A549 (cell line): ENCODE data around the gene ZBTB20. TPM values are rescaled to one million over a fixed set of nuclear protein-coding genes. Genes with fewer than 3 reads are reported as not detected.
"Not testable (repeated sequence)": the region's sequence is repeated elsewhere in the genome, so short reads cannot be mapped to it uniquely, and the experiment has no call there.

Experiments
- ATAC-seq, 2 experiments: fragments of 200-7000 bp in 1 of 2; fragments of >200 bp in 1 of 2; cut with Nextera tagmentation in 1 of 2; cut with Tn5 transposase in 1 of 2; 3 replicates each; pipeline versions ENCODE4 v1.8.0 to v1.9.1; 2018 to 2020; ENCODE audit warnings: mild to moderate bottlenecking in 1 of 2, moderate library complexity in 1 of 2
- CTCF ChIA-PET: fragments of 300-600 bp; sonication (Branson Sonifier 250); formaldehyde crosslinking; extraction: SDS; loops from one replicate; lab custom pipeline; 2021; ENCODE audit warnings: antibody characterized with exemption, inconsistent platforms; lab: Yijun Ruan, JAX
- POLR2A ChIA-PET: fragments of 350-600 bp; formaldehyde crosslinking; extraction: SDS; loops from one replicate; lab custom pipeline; 2021; ENCODE audit warnings: antibody characterized with exemption, inconsistent platforms; lab: Yijun Ruan, JAX
- DNase-seq, 2 experiments: peaks; one replicate each; pipeline versions ENCODE4 v3.0.0 to v3.0.0-alpha.2; 2011 to 2016; ENCODE audit warnings: low read depth in 1 of 2, low spot score in 1 of 2
- FAIRE-seq: peaks from 2 replicates; lab custom pipeline; 2011; peaks lifted over from hg19 to GRCh38; lab: Jason Lieb, UNC
- H3K27ac ChIP-seq, 2 experiments: fragments of >200 bp; sonication (Bioruptor Twin); formaldehyde crosslinking; 3 replicates each; pipeline ENCODE4 v1.5.1; 2016 to 2017
- H3K4me1 ChIP-seq: fragments of >200 bp; sonication (Bioruptor Twin); formaldehyde crosslinking; 3 replicates; pipeline ENCODE4 v1.6.1; 2016
- H3K4me2 ChIP-seq: fragments of >200 bp; sonication (Bioruptor Twin); formaldehyde crosslinking; 3 replicates; pipeline ENCODE4 v1.6.1; 2016
- H3K4me3 ChIP-seq: fragments of >200 bp; sonication (Bioruptor Twin); formaldehyde crosslinking; 3 replicates; pipeline ENCODE4 v1.5.1; 2016
- H3K9me3 ChIP-seq: fragments of >200 bp; sonication (Bioruptor Twin); formaldehyde crosslinking; 3 replicates; pipeline ENCODE4 v1.6.1; 2016
- BCL3 ChIP-seq: fragments of >200 bp; sonication (Bioruptor Twin); formaldehyde crosslinking; IDR thresholded peaks from 3 replicates; pipeline ENCODE4 v1.6.1; 2016
- BHLHE40 ChIP-seq: IDR thresholded peaks from 2 replicates; pipeline ENCODE4 v1.6.1; 2012; ENCODE audit warnings: low read depth, low read length, inconsistent platforms
- CBX2 ChIP-seq: fragments of 200-600 bp; sonication (generic); IDR thresholded peaks from 2 replicates; pipeline ENCODE4 v1.6.1; 2016; ENCODE audit warnings: low read depth, mild to moderate bottlenecking, borderline replicate concordance
- CBX8 ChIP-seq: fragments of 200-600 bp; sonication (generic); IDR thresholded peaks from 2 replicates; pipeline ENCODE4 v1.6.1; 2016
- CEBPB ChIP-seq, 2 experiments: fragments of >200 bp in 1 of 2; sonication (Bioruptor Twin) in 1 of 2; formaldehyde crosslinking in 1 of 2; IDR thresholded peaks; 2 replicates each; pipeline ENCODE4 v1.6.1; 2012 to 2016
- EHMT2 ChIP-seq: fragments of 200-600 bp; sonication (generic); IDR thresholded peaks from 2 replicates; pipeline ENCODE4 v1.6.1; 2016; ENCODE audit warnings: antibody characterized with exemption, low read depth, mild to moderate bottlenecking, moderate library complexity
- ESRRA ChIP-seq: fragments of 150-350 bp; IDR thresholded peaks from 2 replicates; pipeline ENCODE4 v1.6.1; 2014; ENCODE audit warnings: mild to moderate bottlenecking, low read length, borderline replicate concordance
- FOSL2 ChIP-seq, 2 experiments: fragments of 450-650 bp in 1 of 2; fragments of >200 bp in 1 of 2; sonication (Bioruptor Twin) in 1 of 2; formaldehyde crosslinking; IDR thresholded peaks; 2 replicates each; pipeline versions ENCODE4 v1.5.0 to v1.6.1; 2016 to 2020; ENCODE audit warnings: mild to moderate bottlenecking in 1 of 2, moderate library complexity in 1 of 2
- HDAC2 ChIP-seq: fragments of 200-600 bp; sonication (generic); IDR thresholded peaks from 2 replicates; pipeline ENCODE4 v1.6.1; 2016
- HEYL ChIP-seq: fragments of 250-450 bp; sonication (Bioruptor Pico); IDR thresholded peaks from 2 replicates; pipeline ENCODE4 v1.8.0; 2021; ENCODE audit warnings: mild to moderate bottlenecking, moderate library complexity
- JUNB ChIP-seq: fragments of >200 bp; sonication (Bioruptor Twin); formaldehyde crosslinking; IDR thresholded peaks from 2 replicates; pipeline ENCODE4 v1.6.1; 2016
- MAFK ChIP-seq: fragments of 450-650 bp; IDR thresholded peaks from 2 replicates; pipeline ENCODE4 v1.6.1; 2014; ENCODE audit not compliant: partially characterized antibody
- MAX ChIP-seq: IDR thresholded peaks from 2 replicates; pipeline ENCODE4 v1.6.1; 2012
- RAD21 ChIP-seq, 2 experiments: fragments of >200 bp in 1 of 2; sonication (Bioruptor Twin) in 1 of 2; formaldehyde crosslinking in 1 of 2; IDR thresholded peaks in 1 of 2; conservative IDR thresholded peaks in 1 of 2; 2 replicates in 1 of 2; 3 replicates in 1 of 2; pipeline ENCODE4 v1.6.1; 2012 to 2018; ENCODE audit warnings: inconsistent platforms in 1 of 2
- RARB ChIP-seq: fragments of 250-450 bp; sonication (Bioruptor Pico); IDR thresholded peaks from 2 replicates; pipeline ENCODE4 v1.8.0; 2021; ENCODE audit warnings: mild to moderate bottlenecking, moderate library complexity
- RCOR1 ChIP-seq: fragments of 150-350 bp; IDR thresholded peaks from 2 replicates; pipeline ENCODE4 v1.6.1; 2014; ENCODE audit warnings: antibody characterized with exemption, low read length, low read depth
- TP53 ChIP-seq: fragments of 250-450 bp; sonication (Bioruptor Pico); IDR thresholded peaks from 2 replicates; pipeline ENCODE4 v1.5.0; 2021; ENCODE audit warnings: mild to moderate bottlenecking, moderate library complexity
- ZFP36 ChIP-seq: fragments of 450-650 bp; IDR thresholded peaks from 2 replicates; pipeline ENCODE4 v1.6.1; 2014; ENCODE audit warnings: borderline replicate concordance; ENCODE audit not compliant: partially characterized antibody
- WGBS: methylation state at CpG from one replicate; pipeline ENCODE4 v1.1.6; 2017; ENCODE audit errors: missing lambda C conversion rate; 5-methylcytosine and 5-hydroxymethylcytosine counted together
- polyA plus RNA-seq, 4 experiments: library from polyadenylated mRNA; depleted of rRNA in 3 of 4; stranded (reverse); fragments of >200 nt; fragmentation: RNase III in 1 of 4; extraction: RNeasy Plus Mini Kit Qiagen cat#74134 plus additional on column Dnase treatment in 1 of 4; gene quantifications; 2 replicates in 3 of 4; 3 replicates in 1 of 4; pipeline ENCODE4 v1.2.3, GENCODE V29; 2011 to 2017

Gene ZBTB20
- polyA plus RNA-seq, 2 of the 4 experiments (the other 2 are of a cell fraction): 0.85 to 5.0 TPM

- CTCF ChIA-PET: interaction anchor here (1.2 kb wide), 1 partner anchor 11 kb away, joined by 4 read pairs; no protein-coding TSS in a partner anchor
Observed at GRCh38 chr3:114816052-114816451, 331.0 kb downstream of the ZBTB20 start.

GRCh38 chr3:114812541-114813238 lies 334.4 kb downstream of the ZBTB20 start:
- ATAC-seq, CTCF ChIA-PET, H3K4me3 ChIP-seq, H3K4me1 ChIP-seq, POLR2A ChIA-PET, FAIRE-seq, H3K9me3 ChIP-seq, DNase-seq, H3K27ac ChIP-seq, H3K4me2 ChIP-seq: not testable (repeated sequence)
- WGBS: 94% methylated on average over 38 of the region's 49 CpGs

More at GRCh38 chr3:114816052-114816451, 331.0 kb downstream of the ZBTB20 start:
- TF ChIP-seq BCL3 (no peak), HDAC2 (no peak)
- no peak overlapping the region for H3K27ac ChIP-seq
- no peak for FAIRE-seq
- H3K4me1 ChIP-seq: no peaks in the 10 kb centered on the region
- DNase-seq: no peak
- H3K9me3 ChIP-seq: no peaks in the 10 kb centered on the region
- POLR2A ChIA-PET: no interaction called here
- WGBS: 31% methylated on average over 2 of the region's 2 CpGs
- H3K4me3 ChIP-seq: no peak overlapping the region
- no peak overlapping the region for H3K4me2 ChIP-seq
- no peak for ATAC-seq

- 0 out of 3 replicates have a peak, but pooled peaks cover 3% of the 10 kb centered on the region for H3K9me3 ChIP-seq
- H3K4me1 ChIP-seq: no peaks in the 10 kb centered on the region
- ATAC-seq (peak in 1 of 2 experiments; percentile 47; a peak in 2 of 6 replicates), DNase-seq (peak in 1 of 2 experiments; percentile 11), FAIRE-seq (no peak)
- ChIA-PET CTCF (no interaction called here), POLR2A (no interaction called here)
- H3K4me3 ChIP-seq: no peak overlapping the region
- no peak overlapping the region for H3K27ac ChIP-seq
- WGBS: 42% methylated on average over 5 of the region's 5 CpGs
- TF ChIP-seq FOSL2 (IDR thresholded peaks at IDR 0.05): no peak
- TF ChIP-seq FOSL2 (CRISPR knock-in tag; IDR thresholded peaks at IDR 0.05): peak; percentile 21; the same call in 1 of the 2 replicates
- no peak for TF ChIP-seq EHMT2
- peak overlapping the region; percentile 19; the same call in 1 of the 3 replicates for H3K4me2 ChIP-seq
Observed at GRCh38 chr3:114809668-114810413, 337.2 kb downstream of the ZBTB20 start.

GRCh38 chr3:114804099-114804498 lies 343.0 kb downstream of the ZBTB20 start:
- DNase-seq (no peak), ATAC-seq (no peak), FAIRE-seq (no peak)
- no peak overlapping the region for H3K4me2 ChIP-seq
- WGBS: 55% methylated on average over 1 of the region's 1 CpG
- H3K4me1 ChIP-seq: no peaks in the 10 kb centered on the region
- no peak overlapping the region for H3K27ac ChIP-seq
- H3K9me3 ChIP-seq: 0 out of 3 replicates have a peak, but pooled peaks cover 3% of the 10 kb centered on the region
- ChIA-PET CTCF (no interaction called here), POLR2A (no interaction called here)
- TF ChIP-seq RCOR1 (no peak), RAD21 (conservative IDR thresholded peaks at IDR 0.05 in 1 of 2, IDR thresholded peaks at IDR 0.05 in 1 of 2) (no peak), MAFK (no peak), ZFP36 (no peak), RARB (no peak), TP53 (CRISPR knock-in tag) (no peak)
- no peak overlapping the region for H3K4me3 ChIP-seq

- DNase-seq (no peak), FAIRE-seq (no peak), ATAC-seq (no peak)
- Histone ChIP-seq H3K4me3 (no peak overlapping the region), H3K4me1 (no peaks in the 10 kb centered on the region), H3K4me2 (no peak overlapping the region), H3K27ac (no peak overlapping the region), H3K9me3 (0 out of 3 replicates have a peak, but pooled peaks cover 2% of the 10 kb centered on the region)
- TF ChIP-seq CEBPB (IDR thresholded peaks at IDR 0.05): no peak
- no peak for TF ChIP-seq ESRRA
- no peak for TF ChIP-seq HEYL
- no peak for TF ChIP-seq MAX
- no peak for TF ChIP-seq FOSL2 (IDR thresholded peaks at IDR 0.05)
- TF ChIP-seq FOSL2 (CRISPR knock-in tag; IDR thresholded peaks at IDR 0.05): no peak
- TF ChIP-seq CBX2: no peak
- TF ChIP-seq ZFP36: no peak
- TF ChIP-seq BHLHE40: no peak
- TF ChIP-seq JUNB: no peak
- TF ChIP-seq CBX8: no peak
- no peak for TF ChIP-seq HDAC2
- 79% methylated on average over 5 of the region's 5 CpGs for WGBS
- CTCF ChIA-PET: no interaction called here
- POLR2A ChIA-PET: no interaction called here
Observed at GRCh38 chr3:114803042-114803695, 343.9 kb downstream of the ZBTB20 start.
